Measurements from ENCODE around the gene PALLD. TPM values are rescaled to one million over a fixed set of nuclear protein-coding genes. Genes with fewer than 3 reads are reported as not detected.

Gene PALLD
- total RNA-seq, 1 donor from 2014 or later = 396 TPM

DNA sequence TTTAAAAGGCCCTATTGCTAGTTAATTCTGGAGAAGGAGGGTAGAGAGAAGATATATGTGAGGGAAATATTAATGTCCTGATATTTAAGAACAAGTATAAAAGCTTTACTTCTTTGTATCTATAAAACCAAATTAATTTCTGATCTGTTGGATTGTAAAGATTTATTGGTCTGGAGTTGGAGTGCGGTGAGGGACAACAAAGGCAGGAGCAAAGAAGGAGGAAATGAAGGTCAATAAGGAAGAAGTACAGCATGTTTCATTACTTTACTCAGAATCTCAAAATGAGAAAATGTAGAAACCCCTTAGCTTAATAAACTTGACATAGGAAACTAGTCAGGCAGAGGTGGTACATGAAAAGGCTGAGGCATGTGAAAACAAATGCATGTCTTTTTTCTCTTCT is 192.9 kb downstream of the PALLD start:
- TF ChIP-seq, protein P1, sequence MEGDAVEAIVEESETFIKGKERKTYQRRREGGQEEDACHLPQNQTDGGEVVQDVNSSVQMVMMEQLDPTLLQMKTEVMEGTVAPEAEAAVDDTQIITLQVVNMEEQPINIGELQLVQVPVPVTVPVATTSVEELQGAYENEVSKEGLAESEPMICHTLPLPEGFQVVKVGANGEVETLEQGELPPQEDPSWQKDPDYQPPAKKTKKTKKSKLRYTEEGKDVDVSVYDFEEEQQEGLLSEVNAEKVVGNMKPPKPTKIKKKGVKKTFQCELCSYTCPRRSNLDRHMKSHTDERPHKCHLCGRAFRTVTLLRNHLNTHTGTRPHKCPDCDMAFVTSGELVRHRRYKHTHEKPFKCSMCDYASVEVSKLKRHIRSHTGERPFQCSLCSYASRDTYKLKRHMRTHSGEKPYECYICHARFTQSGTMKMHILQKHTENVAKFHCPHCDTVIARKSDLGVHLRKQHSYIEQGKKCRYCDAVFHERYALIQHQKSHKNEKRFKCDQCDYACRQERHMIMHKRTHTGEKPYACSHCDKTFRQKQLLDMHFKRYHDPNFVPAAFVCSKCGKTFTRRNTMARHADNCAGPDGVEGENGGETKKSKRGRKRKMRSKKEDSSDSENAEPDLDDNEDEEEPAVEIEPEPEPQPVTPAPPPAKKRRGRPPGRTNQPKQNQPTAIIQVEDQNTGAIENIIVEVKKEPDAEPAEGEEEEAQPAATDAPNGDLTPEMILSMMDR (IDR thresholded peaks at IDR 0.05) = no peak
- Mint-ChIP-seq H3K4me3 (ENCODE audit: unreplicated experiment) (no peak overlapping the region), H3K27ac (ENCODE audit: unreplicated experiment) (peak overlapping the region; percentile 61), H3K4me1 (ENCODE audit: unreplicated experiment) (peaks cover 54% of the 10 kb centered on the region), H3K27me3 (ENCODE audit: unreplicated experiment) (no peaks in the 10 kb centered on the region), H3K36me3 (ENCODE audit: unreplicated experiment) (peaks cover 62% of the 10 kb centered on the region), H3K9me3 (ENCODE audit: unreplicated experiment) (no peaks in the 10 kb centered on the region)
- no peak for DNase-seq (ENCODE audit: extremely low spot score, unreplicated experiment)

DNA sequence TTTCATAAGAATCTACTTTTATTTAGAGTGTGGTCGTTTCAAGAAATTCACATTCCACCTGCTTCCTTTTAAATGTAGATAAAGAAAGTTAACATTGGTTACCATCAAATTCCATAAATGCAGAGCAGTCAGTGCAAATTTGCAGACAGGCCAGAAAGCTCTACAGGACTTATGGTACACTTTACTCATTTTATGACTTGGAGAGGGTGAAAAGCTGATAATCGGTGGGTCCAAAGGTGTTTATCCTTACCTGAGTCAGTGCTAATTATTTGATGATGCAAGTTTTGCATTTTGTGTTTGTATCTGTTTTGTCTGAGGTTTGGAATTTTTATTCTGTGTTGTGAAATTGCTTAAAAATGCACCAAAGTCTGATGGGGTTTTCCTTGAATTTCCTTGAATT is 193.3 kb downstream of the PALLD start:
- Mint-ChIP-seq H3K9me3 (ENCODE audit: unreplicated experiment) (no peaks in the 10 kb centered on the region), H3K27me3 (ENCODE audit: unreplicated experiment) (no peaks in the 10 kb centered on the region), H3K27ac (ENCODE audit: unreplicated experiment) (peak overlapping the region; percentile 91), H3K4me1 (ENCODE audit: unreplicated experiment) (peaks cover 58% of the 10 kb centered on the region), H3K4me3 (ENCODE audit: unreplicated experiment) (no peak overlapping the region), H3K36me3 (ENCODE audit: unreplicated experiment) (peaks cover 58% of the 10 kb centered on the region)
- TF ChIP-seq, protein P1 (IDR thresholded peaks at IDR 0.05) = no peak
- DNase-seq (ENCODE audit: extremely low spot score, unreplicated experiment) = no peak

DNA sequence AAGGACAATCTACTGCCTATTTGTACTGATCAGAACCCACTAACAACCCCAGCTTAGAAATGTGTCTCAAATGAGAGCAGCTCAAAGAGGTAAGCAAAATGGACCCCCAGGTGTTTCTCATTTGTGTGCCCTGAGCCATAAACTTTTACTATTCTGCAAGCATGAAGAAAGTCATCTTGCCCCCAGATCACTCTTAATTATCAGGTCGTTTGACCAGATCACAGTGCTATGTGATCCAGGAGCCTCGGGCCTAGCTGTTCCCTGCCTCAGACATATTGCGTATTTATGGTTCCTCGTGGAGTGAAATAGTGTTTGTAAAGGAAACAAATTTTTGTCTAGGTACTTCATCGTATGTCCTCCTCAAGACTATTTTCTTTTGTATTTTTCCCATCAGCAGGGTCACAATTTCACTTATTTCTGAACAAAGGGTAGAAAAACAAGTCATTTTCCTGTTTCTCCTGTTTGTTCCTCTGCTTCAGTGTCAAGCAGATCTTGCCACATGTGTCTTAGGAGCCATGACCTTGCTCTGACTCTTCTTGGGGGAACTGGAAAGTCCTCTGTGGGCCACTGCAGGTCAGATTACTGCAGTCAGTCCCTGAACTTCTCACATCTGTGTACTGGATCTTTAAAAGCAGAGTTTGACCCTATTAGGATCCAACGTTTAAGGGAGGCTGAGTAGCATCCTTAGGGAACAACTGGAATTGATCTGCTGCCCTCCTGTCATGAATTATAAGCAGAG is 194.9 kb downstream of the PALLD start:
- Mint-ChIP-seq H3K27ac (ENCODE audit: unreplicated experiment) (peak overlapping the region; percentile 91), H3K9me3 (ENCODE audit: unreplicated experiment) (no peaks in the 10 kb centered on the region), H3K4me3 (ENCODE audit: unreplicated experiment) (no peak overlapping the region), H3K27me3 (ENCODE audit: unreplicated experiment) (no peaks in the 10 kb centered on the region), H3K36me3 (ENCODE audit: unreplicated experiment) (peaks cover 55% of the 10 kb centered on the region), H3K4me1 (ENCODE audit: unreplicated experiment) (peaks cover 72% of the 10 kb centered on the region)
- TF ChIP-seq, protein P1 (IDR thresholded peaks at IDR 0.05) = no peak
- no peak for DNase-seq (ENCODE audit: extremely low spot score, unreplicated experiment)

DNA sequence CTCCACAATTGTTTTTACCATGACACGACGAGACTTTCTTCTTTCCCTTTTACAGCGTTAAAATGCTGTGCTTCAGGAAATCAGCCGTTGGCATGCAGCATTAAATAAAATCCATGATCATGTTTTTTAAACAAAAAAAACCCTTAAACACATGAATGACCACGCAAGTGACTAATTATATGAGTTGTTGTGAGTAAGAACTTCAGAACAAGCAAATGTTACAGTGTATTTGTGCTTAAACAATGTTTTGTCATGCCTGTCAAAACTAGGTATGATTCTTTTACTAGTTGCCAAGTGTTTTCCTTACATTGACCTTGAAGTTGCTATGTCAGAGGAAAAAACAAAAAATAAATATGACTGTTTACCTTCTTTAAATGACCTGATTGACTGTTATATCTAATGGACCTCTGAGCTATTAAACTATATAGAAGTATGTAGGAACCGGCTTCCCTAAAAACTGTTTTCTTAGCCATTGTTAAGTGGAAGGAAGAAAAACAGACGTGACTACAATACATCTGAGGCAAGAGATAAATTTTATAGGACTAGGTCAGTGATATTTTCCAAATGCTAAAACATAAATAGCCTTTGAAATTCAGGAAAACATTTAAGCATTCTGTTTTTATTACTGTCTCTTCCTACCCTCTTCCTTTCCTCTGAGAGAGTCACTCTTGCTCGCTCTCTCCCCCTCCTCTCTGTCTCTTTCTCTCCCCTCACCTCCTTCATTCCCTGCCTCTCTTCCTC is 197.1 kb downstream of the PALLD start:
- no peak for DNase-seq (ENCODE audit: extremely low spot score, unreplicated experiment)
- Mint-ChIP-seq H3K9me3 (ENCODE audit: unreplicated experiment) (no peaks in the 10 kb centered on the region), H3K4me1 (ENCODE audit: unreplicated experiment) (peaks cover 85% of the 10 kb centered on the region), H3K4me3 (ENCODE audit: unreplicated experiment) (no peak overlapping the region), H3K36me3 (ENCODE audit: unreplicated experiment) (peaks cover 54% of the 10 kb centered on the region), H3K27ac (ENCODE audit: unreplicated experiment) (peak overlapping the region; percentile 93), H3K27me3 (ENCODE audit: unreplicated experiment) (no peaks in the 10 kb centered on the region)
- TF ChIP-seq, protein P1 (IDR thresholded peaks at IDR 0.05) = no peak

DNA sequence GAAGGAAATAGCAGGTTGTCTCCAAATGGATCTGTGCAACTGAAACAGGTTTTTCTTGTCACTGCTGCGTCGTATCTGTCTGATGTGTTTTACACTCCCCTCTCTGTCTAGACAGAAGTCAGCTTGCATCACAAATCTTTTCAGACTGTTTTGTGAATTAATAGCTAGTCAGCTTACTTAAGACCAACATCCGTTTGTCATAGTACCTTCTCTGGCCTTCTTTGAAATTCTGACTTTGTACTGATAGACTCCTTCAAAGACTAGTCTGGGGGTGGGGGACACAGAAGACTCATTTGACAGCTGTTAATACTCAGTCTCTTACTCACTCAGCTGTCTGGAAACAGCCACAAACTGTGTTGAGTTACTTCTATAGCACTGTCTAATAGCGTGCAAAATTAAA is 197.8 kb downstream of the PALLD start:
- Mint-ChIP-seq H3K9me3 (ENCODE audit: unreplicated experiment) (no peaks in the 10 kb centered on the region), H3K27ac (ENCODE audit: unreplicated experiment) (peak overlapping the region; percentile 93), H3K4me1 (ENCODE audit: unreplicated experiment) (peaks cover 91% of the 10 kb centered on the region), H3K27me3 (ENCODE audit: unreplicated experiment) (no peaks in the 10 kb centered on the region), H3K36me3 (ENCODE audit: unreplicated experiment) (peaks cover 53% of the 10 kb centered on the region), H3K4me3 (ENCODE audit: unreplicated experiment) (no peak overlapping the region)
- TF ChIP-seq, protein P1 (IDR thresholded peaks at IDR 0.05) = no peak
- DNase-seq (ENCODE audit: extremely low spot score, unreplicated experiment) = no peak

Data from osteocyte (in vitro differentiated cells).